Prostate gland (tissue), 2 donors: ENCODE data around the gene FAM110A.

ENCODE experiments used
- POLR2AphosphoS5 ChIP-seq: sonication (generic); formaldehyde crosslinking; IDR thresholded peaks from one replicate; pipeline ENCODE4 v1.6.1; 2017; ENCODE audit warnings: antibody characterized with exemption
- TF ChIP-seq, protein P1 (sequence below), 4 experiments: fragments of 200-600 bp in 2 of 4; fragments of 450-650 bp in 2 of 4; sonication (generic) in 2 of 4; IDR thresholded peaks; 1 replicate in 3 of 4; 2 replicates in 1 of 4; pipeline ENCODE4 v1.5.1; 2016 to 2019; ENCODE audit warnings: antibody characterized with exemption in 4 of 4, mild to moderate bottlenecking in 2 of 4, moderate library complexity in 2 of 4

DNA sequence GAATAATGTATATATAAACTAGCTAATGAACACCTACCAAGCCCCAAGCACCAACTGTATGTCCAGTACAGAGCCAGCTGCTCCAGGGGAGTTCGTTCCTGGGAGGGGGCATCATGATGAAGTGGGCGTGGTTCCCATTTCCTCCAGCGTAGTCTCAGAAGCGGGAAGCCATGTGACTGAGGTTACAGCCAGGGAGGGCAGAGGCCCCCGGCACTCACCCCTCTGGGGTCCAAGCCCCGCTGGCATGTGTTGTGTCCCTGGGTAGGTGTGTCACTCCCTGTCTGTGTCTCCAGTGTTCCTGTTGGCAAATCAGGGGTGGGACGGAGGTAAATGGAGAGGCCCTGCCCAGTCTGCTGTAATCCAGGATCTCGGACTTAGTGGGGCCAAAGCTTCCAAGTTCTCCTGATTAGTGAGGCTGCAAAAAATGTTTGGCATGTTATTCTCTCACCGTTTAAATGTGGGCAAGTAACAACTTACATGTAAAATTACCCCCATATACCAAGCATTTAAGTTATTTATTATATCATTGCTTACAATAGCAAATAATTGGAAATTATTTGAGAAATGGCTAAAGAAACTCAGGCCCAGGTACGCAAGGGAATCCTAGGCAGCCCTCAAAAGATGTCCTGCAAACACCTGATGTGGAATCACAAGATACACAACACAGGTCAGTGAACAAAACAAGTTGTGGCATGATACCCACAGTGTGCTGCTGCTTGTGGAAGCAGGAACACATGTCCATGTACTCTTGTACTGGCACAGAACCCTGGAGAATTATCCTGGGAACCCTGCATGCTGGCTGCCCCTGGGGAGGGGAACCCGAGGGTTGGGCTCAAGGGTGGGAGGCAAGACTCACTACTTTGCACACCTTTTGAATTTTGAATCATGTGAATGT, 22.2 kb downstream of the FAM110A start:
- TF ChIP-seq, protein P1, sequence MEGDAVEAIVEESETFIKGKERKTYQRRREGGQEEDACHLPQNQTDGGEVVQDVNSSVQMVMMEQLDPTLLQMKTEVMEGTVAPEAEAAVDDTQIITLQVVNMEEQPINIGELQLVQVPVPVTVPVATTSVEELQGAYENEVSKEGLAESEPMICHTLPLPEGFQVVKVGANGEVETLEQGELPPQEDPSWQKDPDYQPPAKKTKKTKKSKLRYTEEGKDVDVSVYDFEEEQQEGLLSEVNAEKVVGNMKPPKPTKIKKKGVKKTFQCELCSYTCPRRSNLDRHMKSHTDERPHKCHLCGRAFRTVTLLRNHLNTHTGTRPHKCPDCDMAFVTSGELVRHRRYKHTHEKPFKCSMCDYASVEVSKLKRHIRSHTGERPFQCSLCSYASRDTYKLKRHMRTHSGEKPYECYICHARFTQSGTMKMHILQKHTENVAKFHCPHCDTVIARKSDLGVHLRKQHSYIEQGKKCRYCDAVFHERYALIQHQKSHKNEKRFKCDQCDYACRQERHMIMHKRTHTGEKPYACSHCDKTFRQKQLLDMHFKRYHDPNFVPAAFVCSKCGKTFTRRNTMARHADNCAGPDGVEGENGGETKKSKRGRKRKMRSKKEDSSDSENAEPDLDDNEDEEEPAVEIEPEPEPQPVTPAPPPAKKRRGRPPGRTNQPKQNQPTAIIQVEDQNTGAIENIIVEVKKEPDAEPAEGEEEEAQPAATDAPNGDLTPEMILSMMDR (IDR thresholded peaks at IDR 0.05), result no peak
- TF ChIP-seq POLR2AphosphoS5, result no peak
